ENCODE data around the gene SERPINA5. TPM values are rescaled to one million over a fixed set of nuclear protein-coding genes. Genes with fewer than 3 reads are reported as not detected.

SERPINA5 gene
- polyA plus RNA-seq, 1 donor from 2014 or later = not detected

GRCh38 chr14:94632305-94632590, 51.0 kb downstream of the SERPINA5 start:
- Histone ChIP-seq H3F3A (ENCODE audit: insufficient read depth, low read length, poor library complexity, severe bottlenecking) (no peaks in the 10 kb centered on the region), H3K4me2 (ENCODE audit: low read length) (no peak overlapping the region), H3K9me3 (ENCODE audit: low read length) (no peaks in the 10 kb centered on the region), H3K9me2 (ENCODE audit: insufficient read depth, low read length) (no peaks in the 10 kb centered on the region), H2AFZ (ENCODE audit: low read depth, low read length) (no peak overlapping the region), H3K4me3 (ENCODE audit: low read length) (no peak overlapping the region), H3K79me2 (replicated peaks; ENCODE audit: insufficient read depth, low read length) (no peaks in the 10 kb centered on the region), H3K27me3 (ENCODE audit: insufficient read depth, low read depth, low read length) (no peaks in the 10 kb centered on the region), H3K27ac (ENCODE audit: low read length) (no peak overlapping the region), H3K9ac (ENCODE audit: low read length) (no peak overlapping the region), H3K36me3 (ENCODE audit: insufficient read depth, low read length) (no peaks in the 10 kb centered on the region), H4K20me1 (ENCODE audit: insufficient read depth) (no peaks in the 10 kb centered on the region)
- TF ChIP-seq RAD21 (conservative IDR thresholded peaks at IDR 0.05) (no peak), TAF1 (IDR thresholded peaks at IDR 0.05; ENCODE audit: low read depth) (no peak), EZH2 (IDR thresholded peaks at IDR 0.05; ENCODE audit: borderline replicate concordance, insufficient read depth, low read length, poor library complexity, severe bottlenecking) (no peak), REST (IDR thresholded peaks at IDR 0.05; ENCODE audit: borderline replicate concordance) (no peak), SMC3 (conservative IDR thresholded peaks at IDR 0.05; ENCODE audit: poor library complexity) (no peak), CTCF (IDR thresholded peaks at IDR 0.05; ENCODE audit: poor library complexity, severe bottlenecking) (no peak), POLR2AphosphoS5 (IDR thresholded peaks at IDR 0.05) (no peak), MXI1 (conservative IDR thresholded peaks at IDR 0.05; ENCODE audit: poor library complexity, severe bottlenecking) (no peak), EP300 (conservative IDR thresholded peaks at IDR 0.05; ENCODE audit: poor library complexity, severe bottlenecking) (no peak)

- Histone ChIP-seq H3K4me2 (ENCODE audit: low read length) (no peak overlapping the region), H3K9me2 (ENCODE audit: insufficient read depth, low read length) (no peaks in the 10 kb centered on the region), H3K9me3 (ENCODE audit: low read length) (no peaks in the 10 kb centered on the region), H3K9ac (ENCODE audit: low read length) (no peak overlapping the region), H3K27ac (ENCODE audit: low read length) (no peak overlapping the region), H3K79me2 (replicated peaks; ENCODE audit: insufficient read depth, low read length) (no peaks in the 10 kb centered on the region), H2AFZ (ENCODE audit: low read depth, low read length) (no peak overlapping the region), H3K36me3 (ENCODE audit: insufficient read depth, low read length) (no peaks in the 10 kb centered on the region), H4K20me1 (ENCODE audit: insufficient read depth) (no peaks in the 10 kb centered on the region), H3F3A (ENCODE audit: insufficient read depth, low read length, poor library complexity, severe bottlenecking) (no peaks in the 10 kb centered on the region), H3K4me3 (ENCODE audit: low read length) (no peak overlapping the region), H3K27me3 (ENCODE audit: insufficient read depth, low read depth, low read length) (no peaks in the 10 kb centered on the region)
- no peak for TF ChIP-seq EZH2 (IDR thresholded peaks at IDR 0.05; ENCODE audit: borderline replicate concordance, insufficient read depth, low read length, poor library complexity, severe bottlenecking)
- TF ChIP-seq SMC3 (conservative IDR thresholded peaks at IDR 0.05; ENCODE audit: poor library complexity) = no peak
- TF ChIP-seq REST (IDR thresholded peaks at IDR 0.05; ENCODE audit: borderline replicate concordance) = no peak
- TF ChIP-seq EP300 (conservative IDR thresholded peaks at IDR 0.05; ENCODE audit: poor library complexity, severe bottlenecking) = no peak
- TF ChIP-seq TAF1 (IDR thresholded peaks at IDR 0.05; ENCODE audit: low read depth) = no peak
- no peak for TF ChIP-seq RAD21 (conservative IDR thresholded peaks at IDR 0.05)
- no peak for TF ChIP-seq MXI1 (conservative IDR thresholded peaks at IDR 0.05; ENCODE audit: poor library complexity, severe bottlenecking)
- no peak for TF ChIP-seq CTCF (IDR thresholded peaks at IDR 0.05; ENCODE audit: poor library complexity, severe bottlenecking)
- TF ChIP-seq POLR2AphosphoS5 (IDR thresholded peaks at IDR 0.05) = no peak
These were observed 51.9 kb downstream of the SERPINA5 start for GRCh38 chr14:94633121-94633520.
